Bronchial epithelial cell (primary cell): Measurements from ENCODE around the gene KLF5. TPM values are rescaled to one million over a fixed set of nuclear protein-coding genes. Genes with fewer than 3 reads are reported as not detected.

Experiments
- DNase-seq: peaks from one replicate; pipeline ENCODE4 v3.0.0-alpha.2; 2010; ENCODE audit warnings: low read depth
- FAIRE-seq: peaks from 2 replicates; lab custom pipeline; 2011; peaks lifted over from hg19 to GRCh38; lab: Jason Lieb, UNC
- H3K27me3 ChIP-seq: 2 replicates; pipeline ENCODE4 v1.5.1; 2011; ENCODE audit warnings: low read length; ENCODE audit not compliant: control insufficient read depth, insufficient read depth
- H3K36me3 ChIP-seq: 2 replicates; pipeline ENCODE4 v1.5.1; 2011; ENCODE audit warnings: low read length; ENCODE audit not compliant: control insufficient read depth, insufficient read depth
- H3K4me3 ChIP-seq: 2 replicates; pipeline ENCODE4 v1.5.1; 2011; ENCODE audit warnings: mild to moderate bottlenecking, low read depth, low read length, control low read depth
- total RNA-seq: library from RNA; depleted of rRNA; stranded (reverse); fragments of >200 nt; gene quantifications from 2 replicates; pipeline ENCODE4 v1.2.1, GENCODE V29; 2014
- TF ChIP-seq, protein P1 (sequence below): IDR thresholded peaks from 2 replicates; pipeline ENCODE4 v1.5.1; 2011; ENCODE audit warnings: mild to moderate bottlenecking, moderate library complexity, low read length, control low read depth, inconsistent platforms; ENCODE audit not compliant: insufficient read depth, severe bottlenecking

The KLF5 gene
- total RNA-seq, 1 donor from 2014 or later = 48.4 TPM

DNA sequence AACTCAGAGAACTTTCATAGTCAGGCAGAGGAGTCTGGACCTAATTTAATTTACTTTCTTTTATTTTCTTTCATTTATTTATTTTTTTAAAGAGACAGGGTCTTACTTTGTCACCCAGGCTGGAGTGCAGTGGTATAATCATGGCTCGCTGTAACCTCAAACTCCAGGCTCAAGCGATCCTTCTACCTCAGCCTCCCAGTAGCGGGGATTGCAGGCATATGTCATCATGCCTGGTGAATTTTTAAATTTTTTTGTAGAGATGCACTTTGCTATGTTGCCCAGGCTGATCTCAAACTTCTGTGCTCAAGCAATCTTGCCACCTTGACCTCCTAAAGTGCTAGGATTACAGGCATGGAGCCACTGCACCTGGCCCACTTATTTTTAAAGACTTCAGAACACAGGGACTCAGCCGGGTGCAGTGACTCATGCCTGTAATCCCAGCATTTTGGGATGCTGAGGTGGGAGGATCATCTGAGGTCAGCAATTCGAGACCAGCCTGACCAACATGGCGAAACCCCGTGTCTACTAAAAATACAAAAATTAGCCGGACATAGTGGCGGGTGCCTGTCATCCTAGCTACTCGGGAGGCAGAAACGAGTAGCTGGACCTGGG, 50.6 kb downstream of the KLF5 start:
- Histone ChIP-seq H3K36me3 (no peaks in the 10 kb centered on the region), H3K4me3 (no peak overlapping the region), H3K27me3 (no peaks in the 10 kb centered on the region)
- no peak for DNase-seq
- FAIRE-seq = no peak
- TF ChIP-seq, protein P1, sequence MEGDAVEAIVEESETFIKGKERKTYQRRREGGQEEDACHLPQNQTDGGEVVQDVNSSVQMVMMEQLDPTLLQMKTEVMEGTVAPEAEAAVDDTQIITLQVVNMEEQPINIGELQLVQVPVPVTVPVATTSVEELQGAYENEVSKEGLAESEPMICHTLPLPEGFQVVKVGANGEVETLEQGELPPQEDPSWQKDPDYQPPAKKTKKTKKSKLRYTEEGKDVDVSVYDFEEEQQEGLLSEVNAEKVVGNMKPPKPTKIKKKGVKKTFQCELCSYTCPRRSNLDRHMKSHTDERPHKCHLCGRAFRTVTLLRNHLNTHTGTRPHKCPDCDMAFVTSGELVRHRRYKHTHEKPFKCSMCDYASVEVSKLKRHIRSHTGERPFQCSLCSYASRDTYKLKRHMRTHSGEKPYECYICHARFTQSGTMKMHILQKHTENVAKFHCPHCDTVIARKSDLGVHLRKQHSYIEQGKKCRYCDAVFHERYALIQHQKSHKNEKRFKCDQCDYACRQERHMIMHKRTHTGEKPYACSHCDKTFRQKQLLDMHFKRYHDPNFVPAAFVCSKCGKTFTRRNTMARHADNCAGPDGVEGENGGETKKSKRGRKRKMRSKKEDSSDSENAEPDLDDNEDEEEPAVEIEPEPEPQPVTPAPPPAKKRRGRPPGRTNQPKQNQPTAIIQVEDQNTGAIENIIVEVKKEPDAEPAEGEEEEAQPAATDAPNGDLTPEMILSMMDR = no peak

DNA sequence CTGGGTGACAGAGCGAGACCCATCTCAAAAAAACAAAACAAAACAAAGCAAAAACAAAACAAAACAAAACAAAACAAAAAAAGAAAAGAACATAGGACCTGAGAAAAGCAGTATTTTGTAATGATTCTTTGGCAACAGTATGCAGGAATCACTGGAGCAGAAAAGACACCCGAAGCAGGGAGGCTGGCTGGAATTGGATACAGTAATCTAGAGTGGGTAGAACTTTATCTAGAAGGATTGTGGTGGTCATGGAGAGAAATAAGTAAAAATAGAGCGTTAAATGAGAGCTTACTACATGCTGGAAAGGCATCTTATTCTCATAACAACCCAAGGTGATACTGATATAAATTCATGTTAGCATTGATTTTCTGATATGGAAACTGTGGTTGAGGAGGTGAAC, 51.2 kb downstream of the KLF5 start:
- Histone ChIP-seq H3K36me3 (no peaks in the 10 kb centered on the region), H3K4me3 (no peak overlapping the region), H3K27me3 (no peaks in the 10 kb centered on the region)
- DNase-seq (no peak), FAIRE-seq (no peak)
- TF ChIP-seq, protein P1 = no peak

GRCh38 chr13:73110814-73111213, 52.0 kb downstream of the KLF5 start:
- TF ChIP-seq, protein P1 = no peak
- H3K4me3 ChIP-seq = no peak overlapping the region
- H3K36me3 ChIP-seq = no peaks in the 10 kb centered on the region
- H3K27me3 ChIP-seq = no peaks in the 10 kb centered on the region
- no peak for DNase-seq
- no peak for FAIRE-seq

DNA sequence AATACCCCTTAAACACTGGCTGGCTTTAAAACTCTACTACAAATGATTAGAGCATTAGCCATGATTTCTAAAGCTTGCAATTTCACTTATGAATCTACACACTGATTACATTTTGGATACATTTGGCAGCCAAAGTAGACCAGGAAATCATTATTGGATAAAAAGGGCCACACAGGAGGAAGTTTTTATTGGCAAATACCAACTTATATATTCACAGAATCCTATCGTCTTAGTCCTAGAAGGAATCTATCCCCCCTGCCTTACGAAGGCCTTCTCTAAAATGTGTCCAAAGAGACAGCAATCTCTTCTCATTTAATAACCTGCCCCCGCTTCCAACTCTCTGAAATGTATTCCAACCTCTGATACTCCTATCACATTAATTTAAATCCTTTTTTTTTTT, 52.5 kb downstream of the KLF5 start:
- TF ChIP-seq, protein P1 = no peak
- no peak for DNase-seq
- Histone ChIP-seq H3K4me3 (no peak overlapping the region), H3K27me3 (no peaks in the 10 kb centered on the region), H3K36me3 (no peaks in the 10 kb centered on the region)
- FAIRE-seq = no peak

GRCh38 chr13:73119612-73120011, 60.8 kb downstream of the KLF5 start:
- Histone ChIP-seq H3K4me3 (no peak overlapping the region), H3K36me3 (no peaks in the 10 kb centered on the region), H3K27me3 (no peaks in the 10 kb centered on the region)
- TF ChIP-seq, protein P1 = no peak
- DNase-seq = no peak
- no peak for FAIRE-seq
